ENCODE measurements around the gene CLK2. TPM values are rescaled to one million over a fixed set of nuclear protein-coding genes. Genes with fewer than 3 reads are reported as not detected.

Gene CLK2
- total and polyA plus RNA-seq, 7 experiments from 2014 or later: 16.7 to 137 (median 73.7) TPM

GRCh38 chr1:155300553-155301329, 27.4 kb upstream of the CLK2 start:
- no peaks in the 10 kb centered on the region for H3K36me3 ChIP-seq (ENCODE audit: control insufficient read depth in 2 of 3, insufficient read depth in 3 of 3, low read length in 3 of 3)
- CTCF ChIA-PET: no interaction called here
- H3K9me3 ChIP-seq (ENCODE audit: control insufficient read depth in 2 of 3, low read length in 3 of 3): no peaks in the 10 kb centered on the region
- H3K27ac ChIP-seq (ENCODE audit: low read depth, low read length): no peak overlapping the region
- intact Hi-C loops (cut with micrococcal nuclease): no loop called here
- POLR2A ChIA-PET: no interaction called here
- Mint-ChIP-seq H3K36me3 (peaks cover 0 to 2% (median 0%) of the 10 kb centered on the region in 5 donors), H3K9me3 (no peaks in the 10 kb centered on the region), H3K27ac (no peak overlapping the region), H3K4me1 (peaks cover 0 to 9% (median 2%) of the 10 kb centered on the region in 7 donors), H3K4me3 (no peak overlapping the region), H3K27me3 (peaks cover 15 to 30% (median 23%) of the 10 kb centered on the region in 5 donors)
- ATAC-seq (no peak), DNase-seq (no peak)
- no peak overlapping the region for H3K4me3 ChIP-seq (ENCODE audit: low read length)
- H3K4me1 ChIP-seq (ENCODE audit: control insufficient read depth in 2 of 2, insufficient read depth in 2 of 2, low read length in 2 of 2): no peaks in the 10 kb centered on the region
- H3K27me3 ChIP-seq (ENCODE audit: control insufficient read depth in 2 of 2, insufficient read depth in 2 of 2, low read length in 2 of 2): no peaks in the 10 kb centered on the region

GRCh38 chr1:155300024-155300423, 26.7 kb upstream of the CLK2 start:
- no peak overlapping the region for H3K27ac ChIP-seq (ENCODE audit: low read depth, low read length)
- H3K4me3 ChIP-seq (ENCODE audit: low read length): no peak overlapping the region
- H3K4me1 ChIP-seq (ENCODE audit: control insufficient read depth in 2 of 2, insufficient read depth in 2 of 2, low read length in 2 of 2): no peaks in the 10 kb centered on the region
- Mint-ChIP-seq H3K4me3 (no peak overlapping the region), H3K27me3 (peaks cover 19 to 34% (median 26%) of the 10 kb centered on the region in 5 donors), H3K9me3 (no peaks in the 10 kb centered on the region), H3K27ac (no peak overlapping the region), H3K36me3 (peaks cover 0 to 2% (median 0%) of the 10 kb centered on the region in 5 donors), H3K4me1 (peaks cover 0 to 11% (median 2%) of the 10 kb centered on the region in 7 donors)
- ChIA-PET CTCF (no interaction called here), POLR2A (interaction anchor here (0.7 kb wide), 1 partner anchor 24 kb away, joined by 4 read pairs; no protein-coding TSS in a partner anchor)
- no peaks in the 10 kb centered on the region for H3K9me3 ChIP-seq (ENCODE audit: control insufficient read depth in 2 of 3, low read length in 3 of 3)
- H3K36me3 ChIP-seq (ENCODE audit: control insufficient read depth in 2 of 3, insufficient read depth in 3 of 3, low read length in 3 of 3): no peaks in the 10 kb centered on the region
- no peak for ATAC-seq
- intact Hi-C loops (cut with micrococcal nuclease): no loop called here
- no peaks in the 10 kb centered on the region for H3K27me3 ChIP-seq (ENCODE audit: control insufficient read depth in 2 of 2, insufficient read depth in 2 of 2, low read length in 2 of 2)
- DNase-seq: no peak

DNA sequence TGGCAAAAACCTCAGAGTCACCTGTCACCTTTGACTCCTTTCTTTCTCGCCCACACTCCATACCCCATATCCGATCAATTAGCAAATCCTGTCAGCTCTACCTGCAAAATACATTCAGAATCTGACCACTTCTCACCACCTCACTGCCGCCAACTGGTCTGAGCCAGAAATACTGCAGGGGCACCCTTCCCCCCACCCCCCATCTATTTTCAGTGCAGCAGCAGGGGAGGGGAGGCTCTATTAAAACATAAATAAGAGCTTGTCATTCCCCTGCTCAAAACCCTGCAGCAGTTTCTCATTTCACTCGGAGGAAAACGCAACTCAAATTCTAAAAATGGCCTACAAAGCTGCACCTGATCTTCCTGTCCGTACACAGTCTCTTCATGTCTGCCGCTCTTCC, 24.1 kb upstream of the CLK2 start:
- intact Hi-C loops (cut with micrococcal nuclease): no loop called here
- CTCF ChIA-PET: no interaction called here
- no peaks in the 10 kb centered on the region for H3K9me3 Mint-ChIP-seq
- no peaks in the 10 kb centered on the region for H3K36me3 Mint-ChIP-seq
- POLR2A ChIA-PET: no interaction called here
- Histone ChIP-seq H3K27ac (ENCODE audit: low read depth, low read length) (no peak overlapping the region), H3K36me3 (ENCODE audit: control insufficient read depth in 2 of 3, insufficient read depth in 3 of 3, low read length in 3 of 3) (no peaks in the 10 kb centered on the region), H3K27me3 (ENCODE audit: control insufficient read depth in 2 of 2, insufficient read depth in 2 of 2, low read length in 2 of 2) (no peaks in the 10 kb centered on the region), H3K4me3 (ENCODE audit: low read length) (no peak overlapping the region), H3K4me1 (ENCODE audit: control insufficient read depth in 2 of 2, insufficient read depth in 2 of 2, low read length in 2 of 2) (no peaks in the 10 kb centered on the region), H3K9me3 (ENCODE audit: control insufficient read depth in 2 of 3, low read length in 3 of 3) (no peaks in the 10 kb centered on the region)
- no peak for ATAC-seq
- H3K27ac Mint-ChIP-seq: no peak overlapping the region
- no peak for DNase-seq
- no peak overlapping the region for H3K4me3 Mint-ChIP-seq
- peaks cover 31 to 50% (median 39%) of the 10 kb centered on the region in 5 donors for H3K27me3 Mint-ChIP-seq
- H3K4me1 Mint-ChIP-seq: peaks cover 3 to 15% (median 4%) of the 10 kb centered on the region in 7 donors

- ChIA-PET CTCF (no interaction called here), POLR2A (no interaction called here)
- H3K4me1 Mint-ChIP-seq: peaks cover 3 to 15% (median 4%) of the 10 kb centered on the region in 7 donors
- peaks cover 31 to 51% (median 39%) of the 10 kb centered on the region in 5 donors for H3K27me3 Mint-ChIP-seq
- H3K9me3 Mint-ChIP-seq: no peaks in the 10 kb centered on the region
- no peaks in the 10 kb centered on the region for H3K36me3 Mint-ChIP-seq
- ATAC-seq (no peak), DNase-seq (no peak)
- intact Hi-C loops (cut with micrococcal nuclease): no loop called here
- H3K4me3 ChIP-seq (ENCODE audit: low read length): no peak overlapping the region
- H3K27ac Mint-ChIP-seq: no peak overlapping the region
- no peaks in the 10 kb centered on the region for H3K4me1 ChIP-seq (ENCODE audit: control insufficient read depth in 2 of 2, insufficient read depth in 2 of 2, low read length in 2 of 2)
- no peak overlapping the region for H3K27ac ChIP-seq (ENCODE audit: low read depth, low read length)
- H3K27me3 ChIP-seq (ENCODE audit: control insufficient read depth in 2 of 2, insufficient read depth in 2 of 2, low read length in 2 of 2): no peaks in the 10 kb centered on the region
- no peaks in the 10 kb centered on the region for H3K36me3 ChIP-seq (ENCODE audit: control insufficient read depth in 2 of 3, insufficient read depth in 3 of 3, low read length in 3 of 3)
- no peaks in the 10 kb centered on the region for H3K9me3 ChIP-seq (ENCODE audit: control insufficient read depth in 2 of 3, low read length in 3 of 3)
- H3K4me3 Mint-ChIP-seq: no peak overlapping the region
Observed at GRCh38 chr1:155296661-155297060, 23.4 kb upstream of the CLK2 start.

GRCh38 chr1:155295942-155296267, 22.6 kb upstream of the CLK2 start:
- Histone ChIP-seq H3K4me3 (ENCODE audit: low read length) (no peak overlapping the region), H3K27me3 (ENCODE audit: control insufficient read depth in 2 of 2, insufficient read depth in 2 of 2, low read length in 2 of 2) (no peaks in the 10 kb centered on the region), H3K27ac (ENCODE audit: low read depth, low read length) (no peak overlapping the region), H3K36me3 (ENCODE audit: control insufficient read depth in 2 of 3, insufficient read depth in 3 of 3, low read length in 3 of 3) (no peaks in the 10 kb centered on the region), H3K4me1 (ENCODE audit: control insufficient read depth in 2 of 2, insufficient read depth in 2 of 2, low read length in 2 of 2) (no peaks in the 10 kb centered on the region), H3K9me3 (ENCODE audit: control insufficient read depth in 2 of 3, low read length in 3 of 3) (no peaks in the 10 kb centered on the region)
- peak overlapping the region in 2 of 10 donors; percentile 34 to 38 for H3K4me3 Mint-ChIP-seq
- CTCF ChIA-PET: no interaction called here
- no peak overlapping the region for H3K27ac Mint-ChIP-seq
- no peaks in the 10 kb centered on the region for H3K9me3 Mint-ChIP-seq
- no peaks in the 10 kb centered on the region for H3K36me3 Mint-ChIP-seq
- H3K27me3 Mint-ChIP-seq: peaks cover 31 to 56% (median 39%) of the 10 kb centered on the region in 5 donors
- DNase-seq (no peak), ATAC-seq (no peak)
- intact Hi-C loops (cut with micrococcal nuclease): no loop called here
- peaks cover 3 to 15% (median 4%) of the 10 kb centered on the region in 7 donors for H3K4me1 Mint-ChIP-seq
- POLR2A ChIA-PET: no interaction called here

- Mint-ChIP-seq H3K27me3 (peaks cover 31 to 56% (median 39%) of the 10 kb centered on the region in 5 donors), H3K4me3 (peak overlapping the region in 2 of 10 donors; percentile 34 to 65), H3K9me3 (no peaks in the 10 kb centered on the region), H3K4me1 (peaks cover 3 to 15% (median 4%) of the 10 kb centered on the region in 7 donors), H3K36me3 (no peaks in the 10 kb centered on the region), H3K27ac (no peak overlapping the region)
- Histone ChIP-seq H3K27me3 (ENCODE audit: control insufficient read depth in 2 of 2, insufficient read depth in 2 of 2, low read length in 2 of 2) (no peaks in the 10 kb centered on the region), H3K4me3 (ENCODE audit: low read length) (no peak overlapping the region), H3K9me3 (ENCODE audit: control insufficient read depth in 2 of 3, low read length in 3 of 3) (no peaks in the 10 kb centered on the region), H3K4me1 (ENCODE audit: control insufficient read depth in 2 of 2, insufficient read depth in 2 of 2, low read length in 2 of 2) (no peaks in the 10 kb centered on the region), H3K27ac (ENCODE audit: low read depth, low read length) (no peak overlapping the region), H3K36me3 (ENCODE audit: control insufficient read depth in 2 of 3, insufficient read depth in 3 of 3, low read length in 3 of 3) (no peaks in the 10 kb centered on the region)
- DNase-seq: no peak
- intact Hi-C loops (cut with micrococcal nuclease): no loop called here
- ATAC-seq: no peak
- ChIA-PET POLR2A (no interaction called here), CTCF (no interaction called here)
Observed at GRCh38 chr1:155295183-155295941, 22.1 kb upstream of the CLK2 start.
